Large intestine (tissue), 12 donors: Measurements from ENCODE around the gene PNPLA1. TPM values are rescaled to one million over a fixed set of nuclear protein-coding genes. Genes with fewer than 3 reads are reported as not detected.
A peak's percentile ranks its signal among the peaks of the same experiment; 100 is the strongest.

Source experiments
- DNase-seq, 2 donors: peaks; one replicate each; pipeline versions ENCODE4 v3.0.0 to v3.0.0-alpha.2; 2013
- H3K27ac ChIP-seq: one replicate; pipeline ENCODE4 v1.5.1; 2013; ENCODE audit warnings: low read length
- H3K27me3 ChIP-seq: 2 replicates; pipeline ENCODE4 v1.6.1; 2013; ENCODE audit warnings: low read length; ENCODE audit not compliant: control insufficient read depth, insufficient read depth
- H3K36me3 ChIP-seq: 2 replicates; pipeline ENCODE4 v1.6.1; 2013; ENCODE audit warnings: low read length; ENCODE audit not compliant: control insufficient read depth, insufficient read depth
- H3K4me1 ChIP-seq: one replicate; pipeline ENCODE4 v1.6.1; 2013; ENCODE audit warnings: low read length; ENCODE audit not compliant: control insufficient read depth, insufficient read depth
- H3K4me3 ChIP-seq: one replicate; pipeline ENCODE4 v1.5.1; 2013; ENCODE audit warnings: low read length
- H3K9me3 ChIP-seq: one replicate; pipeline ENCODE4 v1.6.1; 2013; ENCODE audit warnings: mild to moderate bottlenecking, low read depth, low read length, moderate library complexity; ENCODE audit not compliant: control insufficient read depth
- WGBS: methylation state at CpG from one replicate; pipeline ENCODE4 v1.1.5; 2013; ENCODE audit warnings: low lambda C conversion rate; ENCODE audit not compliant: insufficient coverage; 5-methylcytosine and 5-hydroxymethylcytosine counted together
- long read RNA-seq, 11 donors: transcript quantifications; one replicate each; lab custom pipeline, GENCODE V29; 2026
- polyA plus RNA-seq: library from polyadenylated mRNA; unstranded; fragments of 120-200 nt; gene quantifications from one replicate; pipeline ENCODE4 v1.2.1, GENCODE V29; 2013

Gene PNPLA1, protein sequence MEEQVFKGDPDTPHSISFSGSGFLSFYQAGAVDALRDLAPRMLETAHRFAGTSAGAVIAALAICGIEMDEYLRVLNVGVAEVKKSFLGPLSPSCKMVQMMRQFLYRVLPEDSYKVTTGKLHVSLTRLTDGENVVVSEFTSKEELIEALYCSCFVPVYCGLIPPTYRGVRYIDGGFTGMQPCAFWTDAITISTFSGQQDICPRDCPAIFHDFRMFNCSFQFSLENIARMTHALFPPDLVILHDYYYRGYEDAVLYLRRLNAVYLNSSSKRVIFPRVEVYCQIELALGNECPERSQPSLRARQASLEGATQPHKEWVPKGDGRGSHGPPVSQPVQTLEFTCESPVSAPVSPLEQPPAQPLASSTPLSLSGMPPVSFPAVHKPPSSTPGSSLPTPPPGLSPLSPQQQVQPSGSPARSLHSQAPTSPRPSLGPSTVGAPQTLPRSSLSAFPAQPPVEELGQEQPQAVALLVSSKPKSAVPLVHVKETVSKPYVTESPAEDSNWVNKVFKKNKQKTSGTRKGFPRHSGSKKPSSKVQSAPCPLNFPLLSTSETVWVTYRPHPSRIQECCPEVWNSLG
- 3.3 TPM for polyA plus RNA-seq
- long read RNA-seq, donor 1, result 0 reads
- long read RNA-seq, donor 2, result 0 reads
- long read RNA-seq, donor 3, result 0 reads
- long read RNA-seq, donor 4, result 0 reads
- long read RNA-seq, donor 5, result 0 reads
- long read RNA-seq, donor 6, result 0 reads
- long read RNA-seq, donor 7, result 0 reads
- long read RNA-seq, donor 8, result 0 reads
- long read RNA-seq, donor 9, result 0 reads
- long read RNA-seq, donor 10, result 0 reads
- long read RNA-seq, donor 11, result 0 reads

GRCh38 chr6:36269834-36270705, at the start of gene PNPLA1:
Gene PNPLA1, plus strand, starts transcription at chr6:36270060. Its CDS starts 400 bp downstream, at chr6:36270460.
- H3K27me3 ChIP-seq, result no peaks in the 10 kb centered on the region
- 100% methylated on average over 1 of the region's 32 CpGs for WGBS
- H3K4me3 ChIP-seq, result no peak within 1 kb of the TSS
- no peaks in the 10 kb centered on the region for H3K36me3 ChIP-seq
- DNase-seq, result peak in 1 of 2 donors; percentile 41
- peak within 1 kb of the TSS; percentile 5 for H3K27ac ChIP-seq
- peaks cover 46% of the 10 kb centered on the region for H3K4me1 ChIP-seq
- H3K9me3 ChIP-seq, result peaks cover 3% of the 10 kb centered on the region

- H3K4me1 ChIP-seq, result peaks cover 86% of the 10 kb centered on the region
- H3K36me3 ChIP-seq, result peaks cover 76% of the 10 kb centered on the region
- H3K9me3 ChIP-seq, result no peaks in the 10 kb centered on the region
- no peaks in the 10 kb centered on the region for H3K27me3 ChIP-seq
- H3K4me3 ChIP-seq, result no peak overlapping the region
- peak overlapping the region; percentile 87 for H3K27ac ChIP-seq
- peak; percentile 57 to 79 for DNase-seq
- whole genome bisulfite sequencing, result no CpG with 5 or more reads among the region's 4 CpGs
Observed at GRCh38 chr6:36220226-36220625, 49.6 kb upstream of the PNPLA1 start.

- WGBS, result no CpG with 5 or more reads among the region's 2 CpGs
- Histone ChIP-seq H3K9me3 (no peaks in the 10 kb centered on the region), H3K27ac (peak overlapping the region; percentile 87), H3K27me3 (no peaks in the 10 kb centered on the region), H3K4me1 (peaks cover 94% of the 10 kb centered on the region), H3K4me3 (no peak overlapping the region), H3K36me3 (peaks cover 63% of the 10 kb centered on the region)
- no peak for DNase-seq
Observed at GRCh38 chr6:36221674-36222073, 48.2 kb upstream of the PNPLA1 start.

- Histone ChIP-seq H3K27ac (peak overlapping the region; percentile 16), H3K9me3 (no peaks in the 10 kb centered on the region), H3K4me1 (peaks cover 90% of the 10 kb centered on the region), H3K4me3 (no peak overlapping the region), H3K27me3 (no peaks in the 10 kb centered on the region), H3K36me3 (peaks cover 51% of the 10 kb centered on the region)
- WGBS, result no CpG with 5 or more reads among the region's 4 CpGs
- DNase-seq, result peak in 1 of 2 donors; percentile 43
Observed at GRCh38 chr6:36222924-36223323, 46.9 kb upstream of the PNPLA1 start.

DNA sequence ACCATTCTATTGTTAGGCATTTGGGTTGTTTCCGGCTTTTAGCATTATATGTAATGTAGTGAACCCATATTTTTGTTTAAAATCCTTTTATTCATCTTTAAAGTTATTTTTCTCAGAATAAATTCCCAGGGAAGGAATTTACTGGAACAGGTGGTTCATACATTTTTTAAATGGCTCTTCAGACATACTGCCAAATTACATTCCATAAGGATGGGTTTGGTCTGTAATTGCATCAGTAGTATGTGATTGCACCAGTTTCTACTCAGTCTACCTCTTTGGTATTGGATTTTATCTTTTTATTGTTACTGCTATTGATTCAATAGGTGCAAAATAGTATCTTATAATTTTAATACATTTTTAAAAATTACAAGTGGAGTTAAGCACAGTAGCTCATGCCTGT, 46.2 kb upstream of the PNPLA1 start:
- WGBS, result no CpG with 5 or more reads among the region's 1 CpG
- Histone ChIP-seq H3K4me3 (no peak overlapping the region), H3K36me3 (peaks cover 51% of the 10 kb centered on the region), H3K9me3 (no peaks in the 10 kb centered on the region), H3K4me1 (peaks cover 90% of the 10 kb centered on the region), H3K27ac (no peak overlapping the region), H3K27me3 (no peaks in the 10 kb centered on the region)
- no peak for DNase-seq

GRCh38 chr6:36224918-36225461, 44.9 kb upstream of the PNPLA1 start:
- H3K36me3 ChIP-seq, result peaks cover 51% of the 10 kb centered on the region
- no peaks in the 10 kb centered on the region for H3K27me3 ChIP-seq
- DNase-seq, result no peak
- WGBS, result no CpG with 5 or more reads among the region's 5 CpGs
- H3K4me3 ChIP-seq, result no peak overlapping the region
- peaks cover 89% of the 10 kb centered on the region for H3K4me1 ChIP-seq
- H3K9me3 ChIP-seq, result no peaks in the 10 kb centered on the region
- H3K27ac ChIP-seq, result peak overlapping the region; percentile 60

DNA sequence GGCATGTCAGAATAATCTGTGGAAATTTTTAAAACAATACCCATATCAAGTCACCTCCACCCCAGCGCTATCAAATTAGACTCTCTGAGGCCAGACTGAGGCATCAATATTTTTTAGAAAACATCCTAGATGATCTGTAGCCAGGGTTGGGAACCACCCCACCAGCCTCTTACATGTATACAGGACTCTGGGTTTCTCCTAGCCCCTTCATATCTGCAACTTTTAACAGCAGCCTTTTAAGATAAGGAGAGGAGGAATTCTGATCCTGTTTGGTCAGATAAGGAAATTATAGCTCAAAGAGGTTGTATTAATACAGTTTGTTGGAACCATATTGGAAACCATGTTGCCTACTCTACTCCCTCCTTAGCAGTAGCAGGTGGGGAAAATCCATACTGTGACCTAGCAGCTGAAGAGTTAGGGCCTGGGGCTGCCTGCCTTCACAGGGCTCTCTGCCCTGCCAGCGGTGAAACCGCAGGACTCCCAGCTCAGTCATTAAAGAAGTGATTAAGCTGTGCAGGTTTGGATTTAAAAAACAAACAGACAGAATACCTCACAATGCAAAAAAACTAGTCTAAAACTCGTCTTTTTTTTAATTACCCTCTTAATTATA, 43.3 kb upstream of the PNPLA1 start:
- Histone ChIP-seq H3K4me3 (no peak overlapping the region), H3K27me3 (no peaks in the 10 kb centered on the region), H3K9me3 (no peaks in the 10 kb centered on the region), H3K4me1 (peaks cover 82% of the 10 kb centered on the region), H3K36me3 (peaks cover 65% of the 10 kb centered on the region), H3K27ac (peak overlapping the region; percentile 60)
- no peak for DNase-seq
- WGBS, result 40% methylated on average over 2 of the region's 4 CpGs

DNA sequence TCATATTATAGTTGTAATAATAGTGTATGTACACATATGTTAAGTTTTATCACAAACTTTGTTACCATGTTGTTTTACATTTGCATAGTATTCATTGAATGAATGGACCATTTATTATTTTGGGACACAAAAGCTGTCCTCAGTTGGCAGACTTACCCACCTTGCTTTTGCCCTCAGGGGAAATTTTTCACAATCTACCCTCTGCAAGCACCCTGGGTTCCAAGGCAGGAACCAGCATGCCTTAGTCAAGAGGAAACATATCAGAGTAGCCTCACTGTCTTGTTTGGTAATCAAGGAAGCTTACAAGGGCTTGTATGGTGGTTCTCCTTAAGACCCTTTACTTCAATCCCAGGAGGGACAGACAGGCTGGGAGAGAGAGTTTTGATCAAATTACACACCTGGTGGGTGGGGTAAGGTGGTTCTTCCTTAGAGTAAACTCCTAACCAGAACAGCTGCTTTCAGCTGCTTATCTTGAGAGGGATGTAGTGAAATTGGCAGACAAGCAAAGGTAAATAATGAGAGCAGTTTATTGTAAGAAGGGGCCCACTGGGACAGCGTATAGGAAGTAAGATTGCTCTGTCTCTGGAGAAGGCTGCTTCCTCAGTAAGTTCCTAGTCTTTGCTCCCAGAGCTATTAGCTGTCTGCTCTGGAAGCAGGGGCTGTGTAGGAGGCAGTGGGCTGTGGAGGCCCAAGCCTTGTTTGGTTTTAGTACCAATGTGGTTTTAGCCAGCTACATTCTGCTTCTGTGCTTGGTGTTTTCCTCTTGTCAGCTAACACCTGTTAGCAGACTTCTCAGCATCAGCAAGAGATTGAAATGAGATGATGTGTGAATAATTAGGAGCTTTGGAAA, 42.3 kb upstream of the PNPLA1 start:
- H3K27ac ChIP-seq, result peak overlapping the region; percentile 82
- no CpG with 5 or more reads among the region's 1 CpG for WGBS
- peaks cover 60% of the 10 kb centered on the region for H3K36me3 ChIP-seq
- peaks cover 76% of the 10 kb centered on the region for H3K4me1 ChIP-seq
- peak; percentile 64 to 87 for DNase-seq
- no peaks in the 10 kb centered on the region for H3K9me3 ChIP-seq
- H3K27me3 ChIP-seq, result no peaks in the 10 kb centered on the region
- no peak overlapping the region for H3K4me3 ChIP-seq

- H3K4me1 ChIP-seq, result peaks cover 64% of the 10 kb centered on the region
- H3K4me3 ChIP-seq, result no peak overlapping the region
- no peaks in the 10 kb centered on the region for H3K9me3 ChIP-seq
- no peaks in the 10 kb centered on the region for H3K27me3 ChIP-seq
- H3K27ac ChIP-seq, result peak overlapping the region; percentile 18
- DNase-seq, result no peak
- 100% methylated on average over 1 of the region's 5 CpGs for WGBS
- peaks cover 63% of the 10 kb centered on the region for H3K36me3 ChIP-seq
Observed at GRCh38 chr6:36229223-36229622, 40.6 kb upstream of the PNPLA1 start.
